Endometrial microvascular endothelial cells (primary cell): ENCODE measurements around the gene ALOX15B. TPM values are rescaled to one million over a fixed set of nuclear protein-coding genes. Genes with fewer than 3 reads are reported as not detected.

Experiments used
- in situ Hi-C: cut with HindIII; loops from 2 replicates; pipeline ENCODE4 v1.10.0; 2017; ENCODE audit warnings: low sequenced_read_pairs, low pct_unique_long_range_greater_than_20kb; ENCODE audit errors: inconsistent ontology term
- total RNA-seq: library from RNA; depleted of rRNA; stranded (reverse); fragments of >200 nt; gene quantifications from one replicate; pipeline ENCODE4 v1.2.3, GENCODE V29; 2015; ENCODE audit errors: inconsistent ontology term

ALOX15B gene
- total RNA-seq, 1 donor from 2014 or later, result not detected

DNA sequence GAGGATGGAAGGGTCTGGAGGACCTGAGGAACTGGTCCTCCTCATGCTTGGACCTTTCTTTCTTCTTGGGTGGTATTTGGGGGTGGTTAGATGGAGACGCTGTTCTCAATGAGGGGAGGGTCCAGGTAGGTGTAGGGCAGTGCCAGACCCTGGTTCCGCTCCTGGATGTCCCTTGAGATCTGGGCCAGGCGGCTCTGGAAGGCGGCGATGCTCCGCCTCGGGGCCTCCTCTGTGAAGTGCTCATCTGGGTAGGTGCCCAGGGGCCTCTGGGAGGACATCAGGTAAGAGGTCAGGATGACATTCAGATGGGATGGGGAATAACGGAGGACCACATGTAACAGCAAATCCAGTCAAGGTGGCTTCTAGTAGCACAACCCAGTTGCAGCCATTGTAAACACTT lies 57.7 kb downstream of the ALOX15B start:
- in situ Hi-C loops, result no loop called here

Other genes with a start within 250 kb of the ALOX15B start
- 1.3 TPM for gene KDM6B, start 204.8 kb upstream of the ALOX15B start, total RNA-seq
- gene TMEM88, start 184.0 kb upstream of the ALOX15B start, total RNA-seq, result 148 TPM
- 52.5 TPM for gene NAA38, start 181.5 kb upstream of the ALOX15B start, total RNA-seq
- 7.6 TPM for gene CYB5D1, start 181.1 kb upstream of the ALOX15B start, total RNA-seq
- gene CHD3, start 150.3 kb upstream of the ALOX15B start, total RNA-seq, result 46.3 TPM
- not detected for gene RNF227, start 122.8 kb upstream of the ALOX15B start, total RNA-seq
- 3.7 TPM for gene KCNAB3, start 109.2 kb upstream of the ALOX15B start, total RNA-seq
- 76.8 TPM for gene TRAPPC1, start 107.1 kb upstream of the ALOX15B start, total RNA-seq
- 39.1 TPM for gene CNTROB, start 106.9 kb upstream of the ALOX15B start, total RNA-seq
- not detected for gene GUCY2D, start 36.4 kb upstream of the ALOX15B start, total RNA-seq
- not detected for gene ALOX12B, start 48.7 kb downstream of the ALOX15B start, total RNA-seq
- 0.19 TPM for gene ALOXE3, start 79.5 kb downstream of the ALOX15B start, total RNA-seq
- gene HES7, start 85.0 kb downstream of the ALOX15B start, total RNA-seq, result not detected
- gene PER1, start 113.3 kb downstream of the ALOX15B start, total RNA-seq, result 20.4 TPM
- 5.3 TPM for gene VAMP2, start 123.9 kb downstream of the ALOX15B start, total RNA-seq
- 34.0 TPM for gene TMEM107, start 137.3 kb downstream of the ALOX15B start, total RNA-seq
- gene BORCS6, start 151.1 kb downstream of the ALOX15B start, total RNA-seq, result 13.3 TPM
- gene AURKB, start 171.5 kb downstream of the ALOX15B start, total RNA-seq, result 100 TPM
- gene CTC1, start 209.0 kb downstream of the ALOX15B start, total RNA-seq, result 17.7 TPM
- gene PFAS, start 210.2 kb downstream of the ALOX15B start, total RNA-seq, result 55.1 TPM
- gene RANGRF, start 249.6 kb downstream of the ALOX15B start, total RNA-seq, result 54.0 TPM